ENCODE results near the gene CASP8AP2. TPM values are rescaled to one million over a fixed set of nuclear protein-coding genes. Genes with fewer than 3 reads are reported as not detected.
A peak's percentile ranks its signal among the peaks of the same experiment; 100 is the strongest.
"Not testable (repeated sequence)": the region's sequence is repeated elsewhere in the genome, so short reads cannot be mapped to it uniquely, and the experiment has no call there.

The CASP8AP2 gene
- total and polyA plus RNA-seq, 9 of the 15 experiments (the other 6 are each of a cell fraction or from before 2014, with no cell fraction given): 10.6 to 30.0 (median 19.1) TPM

GRCh38 chr6:89890845-89891528 lies 61.3 kb downstream of the CASP8AP2 start:
- WGBS (ENCODE audit: insufficient coverage, low coverage, missing lambda C conversion rate): 0% methylated on average over 6 of the region's 11 CpGs
- H3K9me1 ChIP-seq (ENCODE audit: control insufficient read depth, insufficient read depth, low read length); H3K27me3 ChIP-seq (ENCODE audit: control insufficient read depth in 2 of 2, insufficient read depth in 2 of 2, low read length in 2 of 2); H3K36me3 ChIP-seq (ENCODE audit: control insufficient read depth, insufficient read depth, low read length); H3K27ac ChIP-seq (ENCODE audit: extremely low read depth, low read depth, low read length); H3K4me3 ChIP-seq; H3K9me3 ChIP-seq (replicated peaks; ENCODE audit: control insufficient read depth, insufficient read depth, low read depth, low read length); POLR2A ChIA-PET; H2AFZ ChIP-seq (ENCODE audit: low read depth, low read length); CTCF ChIA-PET (ENCODE audit: low intra/inter-chr PET ratio); in situ Hi-C loops (cut with MboI); FAIRE-seq; H3K9ac ChIP-seq (ENCODE audit: insufficient read depth in 1 of 2, low read depth in 2 of 2, low read length in 2 of 2); ATAC-seq; H4K20me1 ChIP-seq (replicated peaks; ENCODE audit: control insufficient read depth, insufficient read depth, low read length); BruUV-seq (replicated peaks); H3K79me2 ChIP-seq (ENCODE audit: control insufficient read depth, insufficient read depth, low read length); intact Hi-C loops (cut with micrococcal nuclease); H3K4me2 ChIP-seq (ENCODE audit: insufficient read depth, low read length): not testable (repeated sequence)
- TF ChIP-seq TEAD1 (CRISPR knock-in tag; IDR thresholded peaks at IDR 0.05): peak in 1 of 2 experiments; percentile 57; a peak in 1 of 4 replicates
- peak; percentile 62; the same call in 1 of the 2 replicates for TF ChIP-seq ZEB2 (IDR thresholded peaks at IDR 0.05)
- peak; percentile 64; the same call in 1 of the 2 replicates for TF ChIP-seq CTBP1 (IDR thresholded peaks at IDR 0.05; ENCODE audit: borderline replicate concordance)
- TF ChIP-seq L3MBTL2 (IDR thresholded peaks at IDR 0.05): 0 out of 2 replicates have a peak, but pooled peaks have one; percentile 33
- TF ChIP-seq ARID1B (IDR thresholded peaks at IDR 0.05): 0 out of 2 replicates have a peak, but pooled peaks have one; percentile 20
- H3K4me1 ChIP-seq (replicated peaks in 1 of 2; ENCODE audit: control insufficient read depth in 2 of 2, insufficient read depth in 2 of 2, low read length in 2 of 2): peaks cover 0 to 21% of the 10 kb centered on the region in 2 experiments; a peak in 2 of 5 replicates
- peak in 1 of 4 experiments; percentile 29 for DNase-seq (ENCODE audit: extremely low read depth in 1 of 4, low spot score in 3 of 4)

GRCh38 chr6:89892577-89892976 lies 62.9 kb downstream of the CASP8AP2 start:
- peaks cover 2 to 14% of the 10 kb centered on the region in 2 experiments; a peak in 3 of 5 replicates for H3K27me3 ChIP-seq (ENCODE audit: control insufficient read depth in 2 of 2, insufficient read depth in 2 of 2, low read length in 2 of 2)
- H3K27ac ChIP-seq (ENCODE audit: extremely low read depth, low read depth, low read length); H3K4me2 ChIP-seq (ENCODE audit: insufficient read depth, low read length); in situ Hi-C loops (cut with MboI); H3K79me2 ChIP-seq (ENCODE audit: control insufficient read depth, insufficient read depth, low read length); H3K9ac ChIP-seq (ENCODE audit: insufficient read depth in 1 of 2, low read depth in 2 of 2, low read length in 2 of 2); H3K4me1 ChIP-seq (replicated peaks in 1 of 2; ENCODE audit: control insufficient read depth in 2 of 2, insufficient read depth in 2 of 2, low read length in 2 of 2); FAIRE-seq; intact Hi-C loops (cut with micrococcal nuclease); H3K36me3 ChIP-seq (ENCODE audit: control insufficient read depth, insufficient read depth, low read length); H3K9me3 ChIP-seq (replicated peaks; ENCODE audit: control insufficient read depth, insufficient read depth, low read depth, low read length); H2AFZ ChIP-seq (ENCODE audit: low read depth, low read length); CTCF ChIA-PET (ENCODE audit: low intra/inter-chr PET ratio); BruUV-seq (replicated peaks); H3K9me1 ChIP-seq (ENCODE audit: control insufficient read depth, insufficient read depth, low read length); H3K4me3 ChIP-seq; H4K20me1 ChIP-seq (replicated peaks; ENCODE audit: control insufficient read depth, insufficient read depth, low read length): not testable (repeated sequence)
- DNase-seq (ENCODE audit: extremely low read depth in 1 of 4, low spot score in 3 of 4): peak in 1 of 4 experiments; percentile 19
- peak; percentile 73 for ATAC-seq
- POLR2A ChIA-PET: interaction anchor here (0.6 kb wide), 1 partner anchor 279 kb away, joined by 3 read pairs; no protein-coding TSS in a partner anchor
- WGBS (ENCODE audit: insufficient coverage, low coverage, missing lambda C conversion rate): 8% methylated on average over 8 of the region's 8 CpGs
- TF ChIP-seq ZNF121 (CRISPR knock-in tag; conservative IDR thresholded peaks at IDR 0.05): peak; percentile 57; the same call in 1 of the 2 replicates
- peak; percentile 58 for TF ChIP-seq NFIC (IDR thresholded peaks at IDR 0.05)
- TF ChIP-seq RAD21 (CRISPR knock-in tag; conservative IDR thresholded peaks at IDR 0.05 in 1 of 2, IDR thresholded peaks at IDR 0.05 in 1 of 2): peak in 1 of 2 experiments; percentile 42; a peak in 1 of 4 replicates
- TF ChIP-seq CTCF (IDR thresholded peaks at IDR 0.05 in 2 of 3, conservative IDR thresholded peaks at IDR 0.05 in 1 of 3; ENCODE audit: insufficient read depth in 2 of 3, low read depth in 1 of 3, low read length in 3 of 3): peak; percentile 29 to 38 (median 30); a peak in 4 of 6 replicates

All from K562 (cell line).